Natural killer cell (primary cell): ENCODE data around the gene P3H2. TPM values are rescaled to one million over a fixed set of nuclear protein-coding genes. Genes with fewer than 3 reads are reported as not detected.
A peak's percentile ranks its signal among the peaks of the same experiment; 100 is the strongest.

Experiments used
- ATAC-seq, 3 donors: fragments of 150-1000 bp in 2 of 3; fragments of 200-7000 bp in 1 of 3; cut with Tn5 transposase; 1 replicate in 1 of 3; 2 replicates in 2 of 3; pipeline ENCODE4 v1.10.0; 2021; ENCODE audit warnings: mild to moderate bottlenecking in 2 of 3, moderate library complexity in 2 of 3
- DNase-seq, 2 donors: peaks; one replicate each; pipeline versions ENCODE4 v3.0.0 to v3.0.0-alpha.2; 2013 to 2021; ENCODE audit warnings: mixed read lengths in 1 of 2
- H3K27ac ChIP-seq: one replicate; pipeline ENCODE4 v1.5.1; 2013; ENCODE audit warnings: mild to moderate bottlenecking, low read length
- H3K27me3 ChIP-seq: one replicate; pipeline ENCODE4 v1.6.1; 2013; ENCODE audit warnings: low read length; ENCODE audit not compliant: control insufficient read depth, insufficient read depth
- H3K36me3 ChIP-seq: one replicate; pipeline ENCODE4 v1.6.1; 2013; ENCODE audit warnings: low read length; ENCODE audit not compliant: control insufficient read depth, insufficient read depth
- H3K4me1 ChIP-seq: one replicate; pipeline ENCODE4 v1.6.1; 2013; ENCODE audit warnings: low read length; ENCODE audit not compliant: control insufficient read depth, insufficient read depth
- H3K4me3 ChIP-seq: one replicate; pipeline ENCODE4 v1.5.1; 2013; ENCODE audit warnings: low read length
- H3K9me3 ChIP-seq: one replicate; pipeline ENCODE4 v1.6.1; 2013; ENCODE audit warnings: low read length; ENCODE audit not compliant: control insufficient read depth, insufficient read depth
- H3K27ac Mint-ChIP-seq, 2 donors: one replicate each; pipeline ENCODE4 v1.8.0; 2022; ENCODE audit warnings: mild to moderate bottlenecking in 2 of 2, mixed read lengths in 2 of 2, moderate library complexity in 1 of 2
- H3K27me3 Mint-ChIP-seq, 2 donors: one replicate each; pipeline ENCODE4 v1.8.0; 2022; ENCODE audit warnings: low read depth in 2 of 2, mixed read lengths in 2 of 2
- H3K36me3 Mint-ChIP-seq: one replicate; pipeline ENCODE4 v1.8.0; 2022; ENCODE audit warnings: mixed read lengths
- H3K4me1 Mint-ChIP-seq, 2 donors: one replicate each; pipeline ENCODE4 v1.8.0; 2022; ENCODE audit warnings: mixed read lengths in 2 of 2
- H3K4me3 Mint-ChIP-seq: one replicate; pipeline ENCODE4 v1.8.0; 2022; ENCODE audit warnings: mild to moderate bottlenecking, moderate library complexity, mixed read lengths
- H3K9me3 Mint-ChIP-seq, 2 donors: one replicate each; pipeline ENCODE4 v1.8.0; 2022; ENCODE audit warnings: mixed read lengths in 2 of 2
- WGBS: methylation state at CpG from one replicate; pipeline ENCODE4 v1.1.7; 2013; ENCODE audit warnings: missing lambda C conversion rate; ENCODE audit not compliant: insufficient coverage; 5-methylcytosine and 5-hydroxymethylcytosine counted together
- intact Hi-C: fragments of 100-400 bp; cut with micrococcal nuclease; formaldehyde crosslinking; loops from one replicate; pipeline ENCODE4 v1.14.2; 2022
- total RNA-seq, 4 donors: library from RNA; stranded (reverse); fragments of 120-200 nt in 1 of 4; gene quantifications; one replicate each; pipeline versions ENCODE4 v1.2.3 to v1.2.4, GENCODE V29; 2013 to 2022
- TF ChIP-seq, protein P1 (sequence below): fragments of 200-600 bp; IDR thresholded peaks from one replicate; pipeline ENCODE4 v1.8.0; 2022; ENCODE audit warnings: antibody characterized with exemption

P3H2 gene, protein sequence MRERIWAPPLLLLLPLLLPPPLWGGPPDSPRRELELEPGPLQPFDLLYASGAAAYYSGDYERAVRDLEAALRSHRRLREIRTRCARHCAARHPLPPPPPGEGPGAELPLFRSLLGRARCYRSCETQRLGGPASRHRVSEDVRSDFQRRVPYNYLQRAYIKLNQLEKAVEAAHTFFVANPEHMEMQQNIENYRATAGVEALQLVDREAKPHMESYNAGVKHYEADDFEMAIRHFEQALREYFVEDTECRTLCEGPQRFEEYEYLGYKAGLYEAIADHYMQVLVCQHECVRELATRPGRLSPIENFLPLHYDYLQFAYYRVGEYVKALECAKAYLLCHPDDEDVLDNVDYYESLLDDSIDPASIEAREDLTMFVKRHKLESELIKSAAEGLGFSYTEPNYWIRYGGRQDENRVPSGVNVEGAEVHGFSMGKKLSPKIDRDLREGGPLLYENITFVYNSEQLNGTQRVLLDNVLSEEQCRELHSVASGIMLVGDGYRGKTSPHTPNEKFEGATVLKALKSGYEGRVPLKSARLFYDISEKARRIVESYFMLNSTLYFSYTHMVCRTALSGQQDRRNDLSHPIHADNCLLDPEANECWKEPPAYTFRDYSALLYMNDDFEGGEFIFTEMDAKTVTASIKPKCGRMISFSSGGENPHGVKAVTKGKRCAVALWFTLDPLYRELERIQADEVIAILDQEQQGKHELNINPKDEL
- total RNA-seq = 1 to 10 TPM in 1 of 3 donors, under 1 TPM in 2; 0.43 to 1.0 (median 0.64) TPM
- 0.92 TPM for total RNA-seq (2013)

DNA sequence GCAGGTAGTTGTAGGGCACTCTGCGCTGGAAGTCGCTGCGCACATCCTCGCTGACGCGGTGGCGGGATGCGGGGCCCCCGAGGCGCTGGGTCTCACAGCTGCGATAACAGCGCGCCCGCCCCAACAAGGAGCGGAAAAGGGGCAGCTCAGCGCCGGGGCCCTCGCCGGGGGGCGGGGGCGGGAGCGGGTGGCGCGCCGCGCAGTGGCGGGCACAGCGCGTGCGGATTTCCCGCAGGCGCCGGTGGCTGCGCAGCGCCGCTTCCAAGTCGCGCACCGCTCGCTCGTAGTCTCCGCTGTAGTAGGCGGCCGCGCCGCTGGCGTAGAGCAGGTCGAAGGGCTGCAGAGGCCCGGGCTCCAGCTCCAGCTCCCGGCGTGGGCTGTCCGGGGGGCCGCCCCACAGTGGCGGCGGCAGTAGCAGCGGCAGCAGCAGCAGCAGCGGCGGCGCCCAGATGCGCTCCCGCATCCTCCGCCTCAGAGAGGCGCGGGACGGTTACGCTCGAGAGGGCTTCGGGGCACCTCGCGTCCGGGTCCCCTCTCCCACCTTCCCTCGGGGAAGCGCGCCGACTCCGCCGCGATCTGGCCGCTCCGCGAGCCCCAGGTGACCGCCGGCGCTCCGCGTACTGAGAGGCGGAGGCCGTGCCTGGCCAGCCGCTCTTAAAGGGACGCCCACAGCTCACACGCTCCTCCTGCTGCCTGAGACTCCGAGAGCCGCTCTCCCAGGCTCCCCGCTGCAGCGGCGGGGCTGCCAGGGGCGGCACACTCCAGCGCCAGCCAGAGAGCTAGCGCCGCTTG is at the start of gene P3H2:
TSS of gene P3H2 (minus strand) at position 629 of the 792 bp plus-strand sequence. CDS start at position 463, 166 bp downstream.
- Histone ChIP-seq H3K27ac (no peak within 1 kb of the TSS), H3K36me3 (no peaks in the 10 kb centered on the region), H3K4me1 (no peaks in the 10 kb centered on the region), H3K9me3 (peaks cover 3% of the 10 kb centered on the region), H3K4me3 (no peak within 1 kb of the TSS), H3K27me3 (peaks cover 6% of the 10 kb centered on the region)
- intact Hi-C loops = no loop called here
- H3K4me1 Mint-ChIP-seq = peaks cover 4 to 8% of the 10 kb centered on the region in 2 donors
- peaks cover 0 to 2% of the 10 kb centered on the region in 2 donors for H3K9me3 Mint-ChIP-seq
- H3K36me3 Mint-ChIP-seq = peaks cover 10% of the 10 kb centered on the region
- no peak within 1 kb of the TSS for H3K27ac Mint-ChIP-seq
- no peak for DNase-seq
- TF ChIP-seq, protein P1, sequence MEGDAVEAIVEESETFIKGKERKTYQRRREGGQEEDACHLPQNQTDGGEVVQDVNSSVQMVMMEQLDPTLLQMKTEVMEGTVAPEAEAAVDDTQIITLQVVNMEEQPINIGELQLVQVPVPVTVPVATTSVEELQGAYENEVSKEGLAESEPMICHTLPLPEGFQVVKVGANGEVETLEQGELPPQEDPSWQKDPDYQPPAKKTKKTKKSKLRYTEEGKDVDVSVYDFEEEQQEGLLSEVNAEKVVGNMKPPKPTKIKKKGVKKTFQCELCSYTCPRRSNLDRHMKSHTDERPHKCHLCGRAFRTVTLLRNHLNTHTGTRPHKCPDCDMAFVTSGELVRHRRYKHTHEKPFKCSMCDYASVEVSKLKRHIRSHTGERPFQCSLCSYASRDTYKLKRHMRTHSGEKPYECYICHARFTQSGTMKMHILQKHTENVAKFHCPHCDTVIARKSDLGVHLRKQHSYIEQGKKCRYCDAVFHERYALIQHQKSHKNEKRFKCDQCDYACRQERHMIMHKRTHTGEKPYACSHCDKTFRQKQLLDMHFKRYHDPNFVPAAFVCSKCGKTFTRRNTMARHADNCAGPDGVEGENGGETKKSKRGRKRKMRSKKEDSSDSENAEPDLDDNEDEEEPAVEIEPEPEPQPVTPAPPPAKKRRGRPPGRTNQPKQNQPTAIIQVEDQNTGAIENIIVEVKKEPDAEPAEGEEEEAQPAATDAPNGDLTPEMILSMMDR = no peak
- WGBS = 1% methylated on average over 100 of the region's 100 CpGs
- peaks cover 16 to 30% of the 10 kb centered on the region in 2 donors for H3K27me3 Mint-ChIP-seq
- H3K4me3 Mint-ChIP-seq = peak within 1 kb of the TSS; percentile 29
- peak in 2 of 3 donors; percentile 21 to 25 for ATAC-seq

DNA sequence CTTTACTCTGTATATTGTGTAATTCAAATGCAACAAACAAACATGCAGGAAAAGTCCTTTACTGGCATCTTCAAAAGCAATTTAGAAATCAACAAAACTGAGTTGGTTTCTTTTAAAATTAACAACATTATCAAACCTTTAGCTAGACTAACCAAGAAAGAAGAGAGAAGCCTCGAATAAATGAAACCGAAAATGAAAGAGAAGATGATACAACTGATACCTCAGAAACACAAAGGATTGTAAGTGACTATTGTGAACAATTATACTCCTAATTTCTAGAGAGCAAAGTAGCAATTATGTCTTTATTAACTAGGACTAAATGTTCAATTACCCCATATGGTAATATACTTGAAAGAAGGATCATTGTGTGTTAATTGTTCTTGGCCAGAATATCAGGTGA is 49.2 kb upstream of the P3H2 start:
- Mint-ChIP-seq H3K27ac (peak overlapping the region; percentile 6 to 70), H3K9me3 (peaks cover 0 to 4% of the 10 kb centered on the region in 2 donors), H3K4me1 (peaks cover 9 to 10% of the 10 kb centered on the region in 2 donors), H3K36me3 (no peaks in the 10 kb centered on the region), H3K27me3 (no peaks in the 10 kb centered on the region), H3K4me3 (peak overlapping the region; percentile 85)
- Histone ChIP-seq H3K4me3 (no peak overlapping the region), H3K27ac (no peak overlapping the region), H3K4me1 (no peaks in the 10 kb centered on the region), H3K36me3 (no peaks in the 10 kb centered on the region), H3K27me3 (no peaks in the 10 kb centered on the region), H3K9me3 (no peaks in the 10 kb centered on the region)
- WGBS = no CpG with 5 or more reads among the region's 2 CpGs
- intact Hi-C loops = no loop called here
- ATAC-seq = peak in 1 of 3 donors; percentile 40
- TF ChIP-seq, protein P1 = no peak
- DNase-seq = peak in 1 of 2 donors; percentile 17

DNA sequence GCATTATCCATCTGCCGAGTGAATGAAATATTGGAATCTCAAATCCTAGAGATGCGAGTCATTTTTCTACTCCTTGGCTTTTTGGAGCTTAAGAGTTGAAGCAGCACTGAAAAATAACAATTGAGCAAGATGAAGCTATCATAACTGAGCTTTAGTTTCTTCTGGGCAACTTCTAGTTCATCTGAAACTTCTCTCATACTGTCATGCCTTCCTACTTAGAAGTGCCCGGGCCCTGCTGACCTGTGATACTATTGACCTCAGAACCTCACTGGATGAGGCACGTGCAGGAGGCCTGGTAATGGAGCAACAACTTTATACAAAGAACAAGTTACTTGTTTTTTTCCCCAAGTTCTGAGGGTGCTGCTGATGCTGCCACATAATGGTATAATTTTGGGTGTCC is 48.5 kb upstream of the P3H2 start:
- no peak for ATAC-seq
- H3K36me3 ChIP-seq = no peaks in the 10 kb centered on the region
- no peaks in the 10 kb centered on the region for H3K27me3 ChIP-seq
- H3K27ac ChIP-seq = no peak overlapping the region
- H3K4me1 Mint-ChIP-seq = peaks cover 9 to 10% of the 10 kb centered on the region in 2 donors
- no peaks in the 10 kb centered on the region for H3K36me3 Mint-ChIP-seq
- no peaks in the 10 kb centered on the region for H3K27me3 Mint-ChIP-seq
- H3K4me3 Mint-ChIP-seq = peak overlapping the region; percentile 85
- WGBS = 95% methylated on average over 4 of the region's 4 CpGs
- TF ChIP-seq, protein P1 = no peak
- intact Hi-C loops = no loop called here
- peak in 1 of 2 donors; percentile 4 for DNase-seq
- H3K4me1 ChIP-seq = no peaks in the 10 kb centered on the region
- H3K27ac Mint-ChIP-seq = peak overlapping the region; percentile 6 to 70
- H3K9me3 ChIP-seq = no peaks in the 10 kb centered on the region
- no peak overlapping the region for H3K4me3 ChIP-seq
- H3K9me3 Mint-ChIP-seq = peaks cover 0 to 6% of the 10 kb centered on the region in 2 donors
